Ascending aorta (tissue), 2 donors: ENCODE data around the gene NOL4L. TPM values are rescaled to one million over a fixed set of nuclear protein-coding genes. Genes with fewer than 3 reads are reported as not detected.

Source experiments
- DNase-seq, 2 donors: peaks; one replicate each; pipeline ENCODE4 v3.0.0-alpha.2; 2019; ENCODE audit warnings: low spot score in 2 of 2
- H3K27ac ChIP-seq, 2 donors: fragments of 200-600 bp; sonication (generic); one replicate each; pipeline ENCODE4 v1.5.1; 2016 to 2017; ENCODE audit warnings: mild to moderate bottlenecking in 1 of 2
- H3K27me3 ChIP-seq: fragments of 200-600 bp; sonication (generic); one replicate; pipeline ENCODE4 v1.5.1; 2017
- H3K36me3 ChIP-seq, 2 donors: fragments of 200-600 bp; sonication (generic); one replicate each; pipeline ENCODE4 v1.5.1; 2016
- H3K4me1 ChIP-seq, 2 donors: fragments of 200-600 bp; sonication (generic); one replicate each; pipeline ENCODE4 v1.5.1; 2016 to 2017; ENCODE audit warnings: mild to moderate bottlenecking in 1 of 2
- H3K4me3 ChIP-seq, 2 donors: fragments of 200-600 bp; sonication (generic); one replicate each; pipeline ENCODE4 v1.5.1; 2016 to 2017; ENCODE audit warnings: mild to moderate bottlenecking in 1 of 2
- H3K9me3 ChIP-seq, 2 donors: fragments of 200-600 bp; sonication (generic); one replicate each; pipeline ENCODE4 v1.5.1; 2016
- intact Hi-C: fragments of 100-400 bp; cut with DNase I; formaldehyde crosslinking; loops from one replicate; pipeline ENCODE4 v1.15.1; 2023
- total RNA-seq: library from RNA; depleted of rRNA; stranded (reverse); fragments of >200 nt; gene quantifications from one replicate; pipeline ENCODE4 v1.1.0, GENCODE V29; 2016
- TF ChIP-seq, protein P1 (sequence below), 3 experiments: fragments of 200-600 bp in 2 of 3; fragments of 450-650 bp in 1 of 3; sonication (generic) in 2 of 3; IDR thresholded peaks; one replicate each; pipeline ENCODE4 v1.5.1; 2016 to 2019; ENCODE audit warnings: antibody characterized with exemption in 3 of 3, mild to moderate bottlenecking in 1 of 3, moderate library complexity in 1 of 3

Gene NOL4L
- total RNA-seq, 1 donor from 2014 or later, result 19.8 TPM

DNA sequence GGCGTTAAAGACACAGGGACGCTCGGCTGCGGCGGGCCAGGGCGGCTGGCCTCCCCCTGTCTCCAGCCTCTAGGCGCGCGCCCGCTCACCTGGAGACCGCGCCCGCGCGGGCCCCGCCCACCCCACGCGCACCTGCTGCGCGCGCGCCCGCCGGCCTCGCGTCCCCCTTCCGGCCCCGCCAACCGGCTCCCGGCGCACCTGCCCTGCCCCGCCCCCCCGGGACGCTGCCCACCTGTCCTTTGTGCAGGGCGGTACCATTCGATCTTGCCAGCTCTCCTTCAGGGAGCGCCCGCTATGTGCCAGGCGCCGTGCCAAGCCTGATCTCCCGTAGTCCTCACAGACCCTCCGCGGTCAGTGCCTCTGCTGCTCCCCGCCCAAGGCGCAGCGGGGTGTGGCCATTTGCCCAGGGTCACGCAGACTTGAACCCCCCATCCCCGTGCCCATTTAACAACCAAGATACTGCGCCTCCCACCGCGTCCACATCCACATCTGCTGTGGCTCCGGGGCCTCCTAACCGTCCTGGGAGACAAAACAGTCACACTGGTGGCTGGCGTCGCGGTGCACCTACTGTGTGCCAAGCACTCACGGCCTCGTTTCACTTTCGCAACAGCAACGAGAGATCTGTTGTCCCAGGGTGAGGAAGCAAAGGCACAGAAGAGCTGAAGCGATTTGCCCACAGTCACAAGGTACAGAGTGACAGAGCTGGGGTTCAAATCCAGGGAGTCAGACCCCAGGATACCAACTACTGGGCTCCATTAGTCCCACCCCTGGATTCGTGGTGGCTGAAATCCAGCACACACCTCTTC is 48.1 kb downstream of the NOL4L start:
- Histone ChIP-seq H3K4me3 (peak overlapping the region; percentile 50 to 67), H3K4me1 (peaks cover 4 to 6% of the 10 kb centered on the region in 2 donors), H3K9me3 (no peaks in the 10 kb centered on the region), H3K27me3 (peaks cover 7% of the 10 kb centered on the region), H3K36me3 (no peaks in the 10 kb centered on the region), H3K27ac (no peak overlapping the region)
- intact Hi-C loops, result no loop called here
- TF ChIP-seq, protein P1, sequence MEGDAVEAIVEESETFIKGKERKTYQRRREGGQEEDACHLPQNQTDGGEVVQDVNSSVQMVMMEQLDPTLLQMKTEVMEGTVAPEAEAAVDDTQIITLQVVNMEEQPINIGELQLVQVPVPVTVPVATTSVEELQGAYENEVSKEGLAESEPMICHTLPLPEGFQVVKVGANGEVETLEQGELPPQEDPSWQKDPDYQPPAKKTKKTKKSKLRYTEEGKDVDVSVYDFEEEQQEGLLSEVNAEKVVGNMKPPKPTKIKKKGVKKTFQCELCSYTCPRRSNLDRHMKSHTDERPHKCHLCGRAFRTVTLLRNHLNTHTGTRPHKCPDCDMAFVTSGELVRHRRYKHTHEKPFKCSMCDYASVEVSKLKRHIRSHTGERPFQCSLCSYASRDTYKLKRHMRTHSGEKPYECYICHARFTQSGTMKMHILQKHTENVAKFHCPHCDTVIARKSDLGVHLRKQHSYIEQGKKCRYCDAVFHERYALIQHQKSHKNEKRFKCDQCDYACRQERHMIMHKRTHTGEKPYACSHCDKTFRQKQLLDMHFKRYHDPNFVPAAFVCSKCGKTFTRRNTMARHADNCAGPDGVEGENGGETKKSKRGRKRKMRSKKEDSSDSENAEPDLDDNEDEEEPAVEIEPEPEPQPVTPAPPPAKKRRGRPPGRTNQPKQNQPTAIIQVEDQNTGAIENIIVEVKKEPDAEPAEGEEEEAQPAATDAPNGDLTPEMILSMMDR (IDR thresholded peaks at IDR 0.05), result no peak
- no peak for DNase-seq

DNA sequence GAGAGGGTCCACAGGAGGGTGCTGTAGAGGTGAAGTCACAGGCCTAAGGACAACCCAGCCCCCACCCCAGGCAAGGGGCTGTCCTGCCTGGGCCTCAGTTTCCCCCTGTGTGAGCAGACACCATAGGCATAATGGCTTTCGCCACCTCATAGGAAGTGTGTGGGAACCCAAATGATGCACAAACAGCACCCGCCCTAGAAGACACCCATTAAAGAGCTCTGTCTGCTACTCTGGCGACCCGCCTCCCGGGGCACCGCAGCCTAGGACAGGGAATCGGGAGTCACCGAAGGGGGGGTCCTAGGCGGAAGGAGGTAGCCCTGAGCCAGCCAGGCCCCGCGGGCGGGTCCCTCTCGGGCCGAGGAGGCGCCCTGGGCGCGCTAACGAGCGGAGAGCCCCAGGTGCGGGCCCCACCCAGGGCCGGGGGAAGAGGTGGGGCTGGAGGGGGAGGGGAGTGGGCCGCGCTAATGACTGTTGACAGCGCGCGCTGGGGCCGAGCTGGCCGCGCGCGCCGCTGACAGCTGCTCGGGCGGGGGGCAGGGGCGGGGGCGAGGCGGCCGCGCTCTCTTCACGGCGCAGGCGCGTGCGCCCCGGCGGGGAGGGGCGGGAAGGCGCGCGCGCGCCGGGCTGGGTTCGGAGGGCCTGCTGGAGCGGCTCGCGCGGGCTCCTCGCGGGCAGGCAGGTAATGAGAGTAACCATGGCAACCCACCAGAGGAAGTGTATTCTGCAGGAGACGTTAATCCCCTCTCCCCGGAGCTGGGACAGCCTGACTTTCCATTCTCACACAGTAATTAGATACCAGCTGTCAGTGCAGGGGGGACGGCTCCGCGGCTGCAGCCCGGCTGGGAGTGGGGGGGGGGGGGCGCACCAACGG is 48.9 kb downstream of the NOL4L start:
- TF ChIP-seq, protein P1 (IDR thresholded peaks at IDR 0.05), result no peak
- H3K4me3 ChIP-seq, result peak overlapping the region; percentile 50 to 67
- no peak overlapping the region for H3K27ac ChIP-seq
- intact Hi-C loops, result no loop called here
- peaks cover 7% of the 10 kb centered on the region for H3K27me3 ChIP-seq
- H3K9me3 ChIP-seq, result no peaks in the 10 kb centered on the region
- peaks cover 4 to 6% of the 10 kb centered on the region in 2 donors for H3K4me1 ChIP-seq
- H3K36me3 ChIP-seq, result no peaks in the 10 kb centered on the region
- DNase-seq, result no peak

DNA sequence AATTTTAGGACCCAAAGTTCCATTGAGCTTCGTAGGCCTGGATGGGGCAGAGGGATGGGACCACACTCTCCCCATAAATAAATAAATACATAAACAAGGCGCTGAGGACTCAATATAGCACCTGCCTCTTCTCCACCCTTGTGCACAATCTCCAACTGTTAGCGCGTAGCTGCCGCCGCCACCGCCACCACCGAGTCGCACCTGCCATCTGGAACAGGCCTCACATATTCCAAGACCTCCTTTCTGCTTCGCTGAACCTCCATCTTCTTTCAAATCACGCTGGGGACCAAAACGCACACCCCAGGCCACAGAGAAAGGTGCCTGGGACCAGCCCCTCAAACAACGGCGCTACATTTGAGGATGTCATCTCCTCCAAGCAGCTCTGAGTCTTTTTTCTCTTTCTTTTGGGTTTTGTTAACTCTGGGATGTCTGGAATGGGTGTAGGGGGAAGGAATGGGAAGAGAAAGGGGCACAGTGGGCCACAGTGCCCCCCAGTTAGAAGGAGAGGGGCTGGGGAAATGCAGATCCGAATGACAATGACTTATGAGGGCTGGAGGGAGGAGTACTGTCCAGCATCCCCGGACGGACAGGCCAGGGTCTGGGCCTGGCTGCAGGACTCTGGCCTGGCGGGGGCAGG is 49.7 kb downstream of the NOL4L start:
- no peak overlapping the region for H3K4me3 ChIP-seq
- H3K27me3 ChIP-seq, result peaks cover 7% of the 10 kb centered on the region
- intact Hi-C loops, result no loop called here
- TF ChIP-seq, protein P1 (IDR thresholded peaks at IDR 0.05), result no peak
- H3K36me3 ChIP-seq, result no peaks in the 10 kb centered on the region
- no peaks in the 10 kb centered on the region for H3K9me3 ChIP-seq
- H3K4me1 ChIP-seq, result peaks cover 4 to 6% of the 10 kb centered on the region in 2 donors
- no peak for DNase-seq
- no peak overlapping the region for H3K27ac ChIP-seq

DNA sequence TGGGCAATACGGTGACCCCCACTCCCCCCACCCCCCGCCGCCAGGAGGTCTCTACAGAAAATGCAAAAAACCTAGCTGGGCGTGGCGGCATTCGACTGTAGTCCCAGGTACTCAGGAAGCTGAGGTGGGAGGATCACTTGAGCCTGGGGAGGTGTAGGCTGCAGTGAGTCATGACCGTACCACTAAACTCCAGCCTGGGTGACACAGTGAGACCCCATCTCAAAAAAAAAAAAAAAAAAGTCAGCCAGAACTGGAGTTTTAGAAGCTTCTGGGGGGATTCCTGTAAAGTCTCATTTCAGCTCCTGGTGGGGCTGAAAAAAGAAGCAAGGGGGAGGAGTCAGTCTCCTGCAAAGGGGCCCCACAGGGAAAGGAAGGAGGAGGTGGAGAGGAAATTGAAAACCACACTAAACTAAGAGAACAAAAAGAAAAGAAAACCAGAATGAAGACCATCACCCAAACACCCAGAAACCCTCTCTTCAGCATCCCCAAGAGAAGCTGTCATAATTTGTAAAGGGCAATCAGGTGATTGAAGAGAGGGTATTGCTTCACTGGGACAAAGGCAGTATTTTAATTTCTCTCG is 50.4 kb downstream of the NOL4L start:
- peaks cover 7% of the 10 kb centered on the region for H3K27me3 ChIP-seq
- H3K4me1 ChIP-seq, result peaks cover 4 to 6% of the 10 kb centered on the region in 2 donors
- intact Hi-C loops, result no loop called here
- no peak overlapping the region for H3K4me3 ChIP-seq
- H3K27ac ChIP-seq, result no peak overlapping the region
- H3K9me3 ChIP-seq, result no peaks in the 10 kb centered on the region
- TF ChIP-seq, protein P1 (IDR thresholded peaks at IDR 0.05), result no peak
- no peaks in the 10 kb centered on the region for H3K36me3 ChIP-seq
- no peak for DNase-seq

DNA sequence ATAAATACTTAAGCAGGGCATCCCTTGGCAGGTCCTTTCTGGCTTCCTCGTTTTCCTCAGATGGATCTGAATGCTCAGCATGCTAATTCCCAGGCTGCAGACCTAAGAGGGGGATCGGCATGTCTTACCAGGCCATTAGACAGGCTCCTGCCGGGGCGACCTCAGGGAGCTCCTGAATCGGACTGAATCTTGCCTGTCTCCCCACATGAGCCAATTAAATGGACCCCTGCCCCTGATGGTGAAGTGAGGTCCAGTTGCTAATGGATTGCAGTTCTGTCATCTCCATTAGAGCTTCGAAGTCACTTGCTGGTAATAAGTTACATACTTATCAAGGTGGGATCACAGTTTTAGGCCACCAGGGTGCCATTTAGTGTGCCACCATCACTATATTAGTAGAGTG is 51.4 kb downstream of the NOL4L start:
- H3K36me3 ChIP-seq, result no peaks in the 10 kb centered on the region
- H3K27ac ChIP-seq, result no peak overlapping the region
- TF ChIP-seq, protein P1 (IDR thresholded peaks at IDR 0.05), result no peak
- no peak for DNase-seq
- H3K4me3 ChIP-seq, result no peak overlapping the region
- H3K4me1 ChIP-seq, result peaks cover 4 to 6% of the 10 kb centered on the region in 2 donors
- peaks cover 7% of the 10 kb centered on the region for H3K27me3 ChIP-seq
- H3K9me3 ChIP-seq, result no peaks in the 10 kb centered on the region
- intact Hi-C loops, result no loop called here
